ENCODE results near the gene GAPDHS. TPM values are rescaled to one million over a fixed set of nuclear protein-coding genes. Genes with fewer than 3 reads are reported as not detected.

The GAPDHS gene
- total and polyA plus RNA-seq, 2 experiments from 2014 or later: not detected

GRCh38 chr19:35560271-35560670 lies 27.0 kb downstream of the GAPDHS start:
- Histone ChIP-seq H3K36me3 (no peaks in the 10 kb centered on the region), H3K4me3 (no peak overlapping the region), H3K27me3 (peaks cover 42% of the 10 kb centered on the region), H3K27ac (no peak overlapping the region), H3K4me1 (ENCODE audit: low read depth) (no peaks in the 10 kb centered on the region), H3K9me3 (ENCODE audit: low read depth) (no peaks in the 10 kb centered on the region)
- DNase-seq (ENCODE audit: low read depth in 1 of 2, low spot score in 1 of 2): no peak
- TF ChIP-seq CTCF (IDR thresholded peaks at IDR 0.05; ENCODE audit: low read depth, low read length): no peak

DNA sequence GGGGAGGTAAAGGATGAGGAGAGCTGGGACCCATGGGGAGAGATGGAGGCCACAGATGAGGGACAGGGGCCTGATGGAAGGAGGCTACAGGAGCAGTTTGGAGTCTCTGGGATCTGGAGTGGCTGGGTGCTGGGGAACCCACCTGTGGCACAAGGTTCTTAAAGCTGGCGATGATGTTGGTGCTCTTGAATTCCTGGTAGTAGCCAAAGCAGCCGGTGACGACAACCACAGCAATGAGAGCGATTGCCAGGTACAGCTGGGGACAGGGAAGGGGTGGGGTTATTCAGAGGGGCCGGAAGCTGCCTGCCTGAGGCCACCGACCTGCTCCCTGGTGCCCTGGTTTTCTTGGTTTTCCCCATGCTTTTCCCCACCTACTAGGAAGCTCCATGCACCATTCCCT lies 27.4 kb downstream of the GAPDHS start:
- no peaks in the 10 kb centered on the region for H3K9me3 ChIP-seq (ENCODE audit: low read depth)
- no peaks in the 10 kb centered on the region for H3K4me1 ChIP-seq (ENCODE audit: low read depth)
- no peak for DNase-seq (ENCODE audit: low read depth in 1 of 2, low spot score in 1 of 2)
- no peaks in the 10 kb centered on the region for H3K36me3 ChIP-seq
- no peak overlapping the region for H3K27ac ChIP-seq
- TF ChIP-seq CTCF (IDR thresholded peaks at IDR 0.05; ENCODE audit: low read depth, low read length): no peak
- H3K4me3 ChIP-seq: no peak overlapping the region
- H3K27me3 ChIP-seq: peaks cover 42% of the 10 kb centered on the region

- no peaks in the 10 kb centered on the region for H3K36me3 ChIP-seq
- H3K27ac ChIP-seq: no peak overlapping the region
- no peaks in the 10 kb centered on the region for H3K4me1 ChIP-seq (ENCODE audit: low read depth)
- no peaks in the 10 kb centered on the region for H3K9me3 ChIP-seq (ENCODE audit: low read depth)
- H3K4me3 ChIP-seq: no peak overlapping the region
- TF ChIP-seq CTCF (IDR thresholded peaks at IDR 0.05; ENCODE audit: low read depth, low read length): no peak
- H3K27me3 ChIP-seq: peaks cover 42% of the 10 kb centered on the region
- no peak for DNase-seq (ENCODE audit: low read depth in 1 of 2, low spot score in 1 of 2)
These were observed 28.2 kb downstream of the GAPDHS start for GRCh38 chr19:35561436-35561835.

- Histone ChIP-seq H3K27ac (no peak overlapping the region), H3K36me3 (no peaks in the 10 kb centered on the region), H3K4me3 (no peak overlapping the region), H3K27me3 (peaks cover 42% of the 10 kb centered on the region), H3K4me1 (ENCODE audit: low read depth) (no peaks in the 10 kb centered on the region), H3K9me3 (ENCODE audit: low read depth) (no peaks in the 10 kb centered on the region)
- no peak for TF ChIP-seq CTCF (IDR thresholded peaks at IDR 0.05; ENCODE audit: low read depth, low read length)
- DNase-seq (ENCODE audit: low read depth in 1 of 2, low spot score in 1 of 2): no peak
These were observed 29.1 kb downstream of the GAPDHS start for GRCh38 chr19:35562336-35562735.

- no peak for DNase-seq (ENCODE audit: low read depth in 1 of 2, low spot score in 1 of 2)
- Histone ChIP-seq H3K9me3 (ENCODE audit: low read depth) (no peaks in the 10 kb centered on the region), H3K36me3 (no peaks in the 10 kb centered on the region), H3K27me3 (peaks cover 42% of the 10 kb centered on the region), H3K4me3 (no peak overlapping the region), H3K27ac (no peak overlapping the region), H3K4me1 (ENCODE audit: low read depth) (no peaks in the 10 kb centered on the region)
- no peak for TF ChIP-seq CTCF (IDR thresholded peaks at IDR 0.05; ENCODE audit: low read depth, low read length)
These were observed 29.5 kb downstream of the GAPDHS start for GRCh38 chr19:35562776-35563175.
